NCI-H2196 (cell line): Measurements from ENCODE around the gene GNG7.
"Not testable (repeated sequence)": the region's sequence is repeated elsewhere in the genome, so short reads cannot be mapped to it uniquely, and the experiment has no call there.

Source experiments
- DNase-seq: peaks from one replicate; lab custom pipeline; 2025; ENCODE audit not compliant: unreplicated experiment; lab: John Stamatoyannopoulos, UW

The GNG7 gene

DNA sequence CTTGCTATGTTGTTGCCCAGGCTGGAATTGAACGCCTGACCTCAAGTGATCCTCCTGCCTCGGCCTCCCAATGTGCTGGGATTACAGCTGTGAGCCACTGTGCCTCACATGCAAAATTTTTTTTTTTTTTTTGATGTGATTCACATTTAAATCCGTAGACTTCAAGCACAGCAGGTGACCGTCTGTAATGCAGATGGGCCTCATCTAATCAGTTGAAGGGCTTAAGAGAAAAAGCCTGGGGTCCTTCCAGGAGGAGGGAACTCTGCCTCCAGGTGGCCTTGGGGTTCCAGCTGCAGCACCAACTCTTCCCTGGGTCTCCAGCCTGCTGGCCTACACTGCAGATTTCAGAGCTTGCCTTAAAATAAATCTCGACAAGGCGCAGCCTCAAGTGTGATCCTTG is 183.0 kb downstream of the GNG7 start:
- DNase-seq: no peak

GRCh38 chr19:2518856-2519255 is 183.6 kb downstream of the GNG7 start:
- DNase-seq: not testable (repeated sequence)

DNA sequence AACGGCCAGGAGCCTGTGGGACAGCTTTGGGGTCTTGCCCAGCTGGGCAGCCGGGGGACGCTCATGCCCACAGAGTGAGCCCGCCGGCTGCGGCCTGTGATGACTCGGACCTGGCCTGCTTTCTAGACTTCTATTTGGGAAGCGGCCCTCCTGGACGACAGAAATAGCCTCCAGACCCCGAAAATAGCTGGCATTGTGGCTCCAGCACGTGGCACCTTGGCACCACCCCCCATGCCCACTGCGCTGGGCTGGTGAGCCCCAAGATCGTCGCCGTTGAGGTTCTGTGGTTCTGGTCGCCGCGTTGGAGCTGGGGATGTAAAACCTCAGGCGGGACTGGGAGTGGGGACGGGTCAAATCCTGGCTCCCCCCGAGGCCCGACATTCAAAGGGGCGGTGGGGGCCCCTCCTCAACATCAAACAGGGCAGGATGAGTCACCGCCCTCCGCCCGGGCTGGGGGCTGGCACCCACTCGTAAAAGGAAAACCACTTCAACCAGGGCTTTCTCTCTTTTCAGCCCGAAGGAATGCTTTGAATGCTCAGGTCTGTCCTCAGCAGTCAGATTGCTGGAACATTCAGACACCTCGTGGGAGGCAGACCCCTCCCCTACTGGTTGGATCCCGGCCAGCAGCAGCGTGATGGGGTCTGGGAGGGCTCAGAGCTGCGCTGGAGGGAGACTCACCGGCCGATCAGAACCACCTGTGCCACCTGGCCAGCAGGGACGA is 184.5 kb downstream of the GNG7 start:
- no peak for DNase-seq

- DNase-seq: no peak
Observed at GRCh38 chr19:2516727-2517126, 185.8 kb downstream of the GNG7 start.

DNA sequence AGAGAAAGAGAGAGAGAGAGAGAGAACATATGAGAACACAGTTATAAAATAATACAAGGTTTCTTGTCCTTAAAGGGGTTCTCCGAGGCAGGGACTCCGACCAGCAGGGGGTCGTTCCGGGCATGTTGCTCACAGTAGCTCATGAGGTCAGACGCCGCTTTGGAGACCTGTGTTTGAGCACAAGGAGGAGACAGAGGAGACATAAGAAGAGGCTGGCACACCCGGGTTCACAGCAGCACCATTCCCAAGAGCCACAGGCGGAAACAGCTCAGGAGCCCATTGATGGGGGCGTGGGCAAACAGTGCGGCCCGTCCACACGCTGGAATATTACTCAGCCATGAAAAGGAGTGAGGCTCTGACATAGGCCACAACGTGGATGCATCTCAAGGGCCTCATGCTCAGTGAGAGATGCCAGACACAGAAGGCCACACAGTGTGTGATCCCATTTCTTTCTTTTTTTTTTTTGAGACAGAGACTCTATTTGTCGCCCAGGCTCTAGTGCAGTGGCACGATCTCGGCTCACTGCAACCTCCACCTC is 187.4 kb downstream of the GNG7 start:
- no peak for DNase-seq

DNA sequence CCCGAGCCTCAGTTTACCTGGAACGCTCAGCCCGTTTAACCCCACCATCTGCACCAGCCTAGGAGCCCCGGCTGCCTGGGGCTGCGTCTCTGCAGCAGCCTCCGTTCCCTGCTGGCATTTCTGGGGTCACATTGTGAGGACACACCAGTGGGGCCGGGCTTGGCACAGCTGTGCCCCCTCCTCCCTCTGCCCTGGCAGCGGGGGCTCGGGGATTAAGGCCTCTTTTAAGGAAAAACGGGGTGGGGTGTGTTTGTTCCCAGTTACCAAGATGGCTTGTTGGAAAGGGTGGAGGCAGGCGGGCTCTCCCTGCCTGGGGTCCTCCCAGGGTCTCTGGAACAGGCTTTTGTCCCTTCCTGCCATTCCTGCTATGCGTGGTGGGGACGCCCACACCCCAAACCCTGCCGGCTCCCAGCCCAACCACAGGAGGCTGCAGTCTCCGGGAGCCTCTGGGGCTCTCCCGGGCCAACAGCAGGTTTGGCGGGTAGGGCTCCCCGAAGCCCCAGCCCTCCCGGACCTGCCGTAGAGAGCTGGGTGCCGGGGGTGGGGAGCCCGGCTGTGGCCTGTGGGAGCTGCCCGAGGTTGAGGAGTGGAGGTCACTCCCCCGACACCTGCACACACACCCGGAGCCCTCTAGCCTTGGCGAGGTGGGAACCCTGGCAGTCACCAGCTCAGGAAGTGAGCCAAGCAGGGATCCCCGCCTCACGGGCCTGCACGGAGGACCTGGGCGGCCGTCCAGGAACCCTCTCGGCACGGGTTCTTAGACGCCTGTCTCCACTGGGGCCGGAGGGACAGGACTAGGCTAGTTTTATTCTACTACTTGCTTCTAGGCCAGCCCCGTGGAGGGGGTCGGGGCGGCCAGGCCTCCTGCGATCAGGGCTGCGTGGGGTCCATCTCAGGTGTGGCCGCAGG is 189.7 kb downstream of the GNG7 start:
- peak; percentile 18 for DNase-seq

DNA sequence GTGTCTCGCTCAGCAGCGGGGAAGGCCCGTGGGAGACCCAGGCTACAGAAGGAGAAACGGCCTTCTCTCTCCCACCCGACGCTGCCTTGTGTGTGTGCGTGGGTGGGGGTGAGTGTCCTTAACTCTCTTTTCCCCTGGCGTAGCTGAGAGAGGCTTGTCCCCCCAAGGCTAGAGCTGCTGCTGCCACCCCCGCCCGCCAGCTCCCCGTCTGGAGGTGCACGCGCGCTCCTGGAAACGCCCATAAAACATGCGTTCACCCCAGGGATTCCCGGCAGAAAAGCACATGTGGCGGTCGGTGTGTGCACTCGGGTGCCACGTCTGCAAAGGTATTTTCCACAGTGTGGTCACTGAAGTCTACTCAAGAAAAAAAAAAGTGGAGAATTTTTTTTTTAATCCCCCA is 190.5 kb downstream of the GNG7 start:
- DNase-seq: no peak

DNA sequence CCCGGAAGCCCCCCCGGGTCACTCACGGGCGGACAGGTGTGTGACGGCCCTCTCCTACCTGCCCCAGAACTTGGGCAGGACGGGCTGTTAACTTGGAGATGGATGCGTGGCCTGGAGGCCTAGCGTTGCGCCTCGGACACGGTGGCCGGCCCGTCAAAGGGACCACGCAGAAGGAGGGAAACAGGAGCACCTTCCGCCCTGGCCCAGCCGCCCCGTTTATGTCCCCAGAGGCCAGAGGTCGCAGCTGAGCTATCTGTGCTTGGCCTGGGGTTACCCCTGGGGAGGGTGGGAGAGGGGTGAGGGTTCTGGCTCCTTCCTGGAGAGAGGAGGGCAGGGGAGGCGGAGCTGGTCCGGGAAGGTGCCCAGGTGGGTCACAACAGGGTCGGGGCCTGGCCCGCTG is 190.9 kb downstream of the GNG7 start:
- DNase-seq: no peak

DNA sequence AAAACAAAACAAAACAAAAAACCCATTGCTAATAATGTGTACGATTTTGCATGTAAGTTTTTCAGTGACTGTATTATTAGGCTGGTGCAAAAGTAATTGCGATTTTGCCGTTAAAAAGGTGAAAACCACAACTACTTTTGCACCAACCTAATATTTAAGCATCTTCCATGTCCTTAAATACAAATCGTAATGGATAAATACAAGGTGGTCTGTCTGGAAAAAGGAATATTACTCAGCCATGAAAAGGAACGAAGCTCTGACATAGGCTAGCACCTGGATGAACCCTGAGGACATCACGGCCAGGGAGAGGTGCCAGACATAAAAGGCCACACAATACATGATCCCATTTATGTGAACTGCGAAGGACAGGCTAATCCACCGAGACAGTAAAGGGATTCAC is 193.4 kb downstream of the GNG7 start:
- no peak for DNase-seq

DNA sequence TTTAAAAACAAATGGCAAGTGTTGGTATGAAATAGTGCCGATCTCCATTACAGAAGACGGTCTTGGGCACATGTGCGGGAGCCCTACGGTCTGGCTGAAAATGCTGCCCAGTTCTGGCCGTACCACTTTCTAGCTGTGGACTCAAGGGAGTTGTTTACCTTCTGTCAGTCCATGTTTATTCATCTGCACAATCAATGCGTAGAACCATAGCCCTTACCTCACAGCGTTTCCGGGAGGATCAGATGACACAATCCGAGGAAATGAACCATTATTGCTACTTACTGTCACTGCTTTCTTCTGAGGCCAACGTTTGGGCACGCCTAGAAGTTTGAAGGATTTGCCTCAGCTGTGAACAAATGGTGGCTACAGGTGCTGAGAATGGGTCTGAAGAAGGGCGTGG is 195.4 kb downstream of the GNG7 start:
- peak; percentile 91 for DNase-seq

DNA sequence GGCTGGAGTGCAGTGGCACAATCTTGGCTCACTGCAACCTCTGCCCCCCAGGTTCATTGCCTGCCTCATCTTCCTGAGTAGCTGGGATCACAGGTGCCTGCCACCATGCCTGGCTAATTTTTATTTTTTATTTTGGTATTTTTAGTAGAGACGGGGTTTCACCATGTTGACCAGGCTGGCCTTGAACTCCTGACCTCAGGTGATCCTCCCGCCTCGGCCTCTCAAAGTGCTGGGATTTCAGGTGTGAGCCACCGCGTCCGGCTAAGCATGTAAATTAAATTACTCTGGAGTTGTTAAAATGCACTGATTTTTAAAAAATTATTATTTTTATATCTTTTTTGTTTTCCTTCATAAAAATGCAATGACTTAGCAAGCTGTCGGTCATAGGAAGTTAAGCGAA is 195.8 kb downstream of the GNG7 start:
- DNase-seq: not testable (repeated sequence)

DNA sequence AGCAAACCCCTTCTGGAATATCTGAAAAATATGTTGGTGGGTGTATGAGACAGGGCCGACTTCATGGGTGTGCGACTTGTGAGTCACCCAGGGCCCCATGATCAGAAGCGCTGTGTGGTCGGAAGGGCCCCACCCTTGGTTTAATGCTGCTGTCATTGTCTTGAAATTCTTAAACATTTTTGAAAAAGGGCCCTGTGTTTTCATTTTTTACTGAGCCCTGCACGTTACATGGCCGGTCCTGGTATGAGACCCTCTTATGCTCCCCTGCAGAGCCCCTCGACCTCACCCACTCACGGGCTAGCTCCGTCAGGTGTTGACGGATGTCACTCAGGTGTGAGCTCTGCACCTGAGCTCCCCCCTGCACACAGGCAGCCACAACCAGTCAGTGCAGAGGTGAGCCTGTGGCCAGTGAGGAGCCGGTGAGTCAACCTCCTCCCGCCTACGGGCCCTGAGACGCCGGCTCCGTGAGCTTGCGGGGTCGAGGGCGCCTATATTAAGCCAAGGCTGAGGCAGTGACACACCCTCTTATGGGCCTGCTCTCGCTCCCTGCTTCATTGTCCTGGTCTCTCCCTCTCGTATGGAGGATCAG is 198.9 kb downstream of the GNG7 start:
- no peak for DNase-seq

DNA sequence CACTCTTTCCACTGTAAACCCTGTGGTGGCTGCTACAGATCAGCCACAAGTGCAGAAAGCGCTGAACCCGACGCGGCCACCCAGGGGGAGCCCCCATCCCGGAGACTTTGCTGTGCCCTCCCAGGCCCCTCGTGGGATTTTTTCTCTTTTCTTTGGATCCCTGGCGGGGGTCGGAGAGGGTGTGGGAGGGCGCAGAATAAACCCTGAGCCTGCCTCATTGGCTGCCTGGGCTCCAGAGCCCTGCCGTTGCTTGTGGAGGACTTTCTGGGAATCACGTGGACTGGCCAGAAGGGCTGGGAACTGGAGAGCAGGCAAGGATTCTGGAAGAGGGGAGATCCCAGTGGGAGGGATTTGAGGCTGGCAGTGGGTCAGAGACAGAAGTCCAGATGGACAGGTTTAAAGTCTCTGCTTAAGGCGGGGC is 201.6 kb downstream of the GNG7 start:
- DNase-seq: no peak

GRCh38 chr19:2500156-2500555 is 202.3 kb downstream of the GNG7 start:
- no peak for DNase-seq

DNA sequence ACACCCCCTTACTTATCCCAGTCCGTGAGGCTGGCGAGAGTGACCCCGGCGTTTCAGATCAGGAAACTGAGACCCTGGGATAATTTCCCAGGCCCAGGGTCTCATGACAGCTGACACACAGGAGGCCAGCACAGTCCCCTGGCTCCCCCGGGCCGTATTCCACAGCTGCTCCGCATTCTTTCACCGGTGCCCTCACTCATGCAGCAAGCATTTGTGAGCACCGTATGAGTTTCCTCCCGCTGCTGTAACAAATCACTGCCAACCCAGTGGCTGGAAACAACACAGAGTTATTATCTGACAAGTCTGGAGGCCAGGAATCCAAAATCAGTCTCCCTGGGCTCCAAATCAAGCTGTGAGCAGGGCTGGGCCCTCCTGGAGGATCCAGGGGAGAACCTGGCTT is 205.3 kb downstream of the GNG7 start:
- DNase-seq: no peak

DNA sequence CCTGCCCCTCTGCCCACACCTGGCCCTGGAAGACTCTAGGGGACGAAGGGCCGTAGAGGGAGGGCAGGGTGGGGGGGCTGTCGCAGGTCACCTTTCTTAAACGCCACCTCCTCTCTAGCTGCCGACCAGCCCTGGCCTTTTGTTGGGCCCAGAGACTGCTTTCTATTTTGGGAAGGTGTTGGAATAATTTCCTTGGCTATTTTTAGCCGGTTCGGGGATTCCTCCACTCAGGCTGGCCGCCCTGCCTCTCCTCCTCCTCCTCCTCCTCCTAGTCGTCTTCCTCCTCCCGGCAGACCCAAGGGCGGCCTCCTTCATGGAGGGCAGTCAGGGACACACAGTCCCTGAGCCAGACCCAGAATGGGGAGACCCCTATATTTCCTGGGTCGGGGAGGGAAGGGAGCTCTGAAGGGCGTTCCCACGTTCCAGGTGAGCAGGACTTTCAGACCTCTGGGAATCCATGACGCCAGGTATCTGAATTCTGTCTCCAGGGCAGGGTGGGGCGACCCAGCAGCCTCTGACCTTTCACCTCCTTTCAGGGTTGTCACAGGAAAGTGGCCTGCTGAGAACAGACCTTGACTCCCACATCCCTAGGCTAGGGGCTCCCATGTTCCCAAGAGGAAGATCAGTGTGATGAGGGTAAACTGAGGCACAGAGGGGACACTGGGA is 206.7 kb downstream of the GNG7 start:
- DNase-seq: no peak

DNA sequence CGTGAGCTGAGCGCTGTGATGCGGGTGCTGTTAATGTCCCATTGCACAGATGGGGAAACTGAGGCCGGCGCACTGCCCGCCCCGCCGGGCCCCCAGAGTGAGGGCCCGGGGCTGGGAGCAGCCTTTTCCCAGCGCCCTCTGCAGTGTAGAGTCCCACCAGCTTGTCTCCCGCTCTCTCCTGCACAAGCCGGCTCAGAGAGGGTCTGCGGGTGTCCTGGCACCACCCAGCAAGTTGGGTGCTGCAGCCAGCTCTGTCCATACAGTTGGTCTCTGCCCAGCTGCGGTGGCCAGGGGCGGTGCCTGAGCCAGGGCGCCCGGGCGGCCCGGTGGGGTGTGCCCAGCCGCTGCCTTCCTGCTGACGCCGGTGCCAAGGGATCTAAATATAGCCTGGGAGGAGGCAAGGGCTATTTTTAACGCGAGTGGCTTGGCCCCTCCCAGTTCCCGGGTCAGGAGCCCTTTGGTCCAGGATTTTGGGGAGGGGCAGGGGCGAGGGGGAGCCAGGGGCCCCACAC is 207.3 kb downstream of the GNG7 start:
- peak; percentile 52 for DNase-seq

DNA sequence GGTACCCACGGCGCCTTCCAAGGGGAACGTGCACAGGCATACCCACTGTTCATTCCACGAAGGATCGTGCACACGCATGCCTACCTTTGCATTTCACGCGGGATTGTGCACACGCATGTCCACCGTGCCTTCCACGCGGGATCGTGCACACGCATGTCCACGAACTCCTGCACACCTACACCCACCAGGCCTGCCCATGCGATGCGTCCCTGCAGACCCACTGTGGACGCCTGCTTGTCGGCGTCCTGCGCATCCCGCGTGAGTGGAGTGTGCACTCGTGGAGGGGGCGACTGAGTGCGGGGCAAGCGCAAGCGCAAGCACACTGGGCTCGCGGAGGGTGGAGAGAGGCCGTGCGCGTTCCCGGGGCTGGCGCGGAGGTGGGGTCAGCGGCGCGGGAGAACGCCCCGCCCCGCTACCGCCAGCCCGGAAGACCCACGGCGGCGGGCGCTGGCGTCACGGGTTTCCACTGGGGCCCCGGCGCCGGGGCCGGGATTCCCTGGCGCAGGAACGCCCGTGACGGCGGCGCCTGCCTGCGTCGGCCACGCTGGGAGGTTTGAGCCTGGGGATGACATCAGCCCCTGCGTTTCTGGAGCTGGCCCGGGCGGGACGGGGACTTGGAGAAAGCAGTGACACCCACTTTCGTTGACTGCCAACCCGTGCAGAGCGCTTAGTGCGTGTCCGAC is 207.9 kb downstream of the GNG7 start:
- DNase-seq: no peak

- no peak for DNase-seq
Observed at GRCh38 chr19:2494084-2494446, 208.4 kb downstream of the GNG7 start.

DNA sequence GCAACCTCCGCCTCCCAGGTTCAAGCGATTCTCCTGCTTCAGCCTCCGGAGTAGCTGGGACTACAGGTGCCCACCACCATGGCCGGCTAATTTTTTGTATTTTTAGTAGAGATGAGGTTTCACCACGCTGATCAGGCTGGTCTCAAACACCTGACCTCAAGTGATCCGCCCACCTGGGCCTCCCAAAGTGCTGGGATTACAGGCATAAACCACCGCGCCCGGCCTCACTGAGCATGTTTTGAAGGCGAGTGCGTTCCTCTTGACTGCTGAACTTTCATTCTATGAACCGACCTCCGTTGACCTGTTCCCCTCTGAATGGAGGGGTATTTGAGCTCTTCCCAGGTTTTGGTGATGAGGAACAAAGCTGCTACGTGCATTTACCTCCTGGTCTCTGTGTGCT is 209.0 kb downstream of the GNG7 start:
- not testable (repeated sequence) for DNase-seq
